Mesendoderm (in vitro differentiated cells): ENCODE measurements around the gene LPGAT1.

Experiments
- DNase-seq: peaks from one replicate; pipeline ENCODE4 v3.0.0; 2013
- H2AK5ac ChIP-seq: 2 replicates; pipeline ENCODE4 v1.6.1; 2013; ENCODE audit warnings: low read length, inconsistent platforms
- H2BK120ac ChIP-seq: 2 replicates; pipeline ENCODE4 v1.6.1; 2013; ENCODE audit warnings: low read depth, mild to moderate bottlenecking, low read length, moderate library complexity, mixed read lengths
- H2BK15ac ChIP-seq: replicated peaks from 2 replicates; pipeline ENCODE4 v1.6.1; 2013; ENCODE audit warnings: low read depth, mild to moderate bottlenecking, moderate library complexity
- H2BK5ac ChIP-seq: 2 replicates; pipeline ENCODE4 v1.6.1; 2013; ENCODE audit warnings: low read length, inconsistent platforms
- H3K18ac ChIP-seq: 2 replicates; pipeline ENCODE4 v1.6.1; 2013; ENCODE audit warnings: mild to moderate bottlenecking, low read length, mixed read lengths
- H3K23ac ChIP-seq: one replicate; pipeline ENCODE4 v1.6.1; 2013; ENCODE audit warnings: low read length
- H3K27ac ChIP-seq: 2 replicates; pipeline ENCODE4 v1.5.1; 2013; ENCODE audit warnings: low read depth, mild to moderate bottlenecking, inconsistent platforms, low read length, moderate library complexity
- H3K27me3 ChIP-seq: 2 replicates; pipeline ENCODE4 v1.6.1; 2013; ENCODE audit warnings: low read length, control low read depth, mild to moderate bottlenecking, inconsistent platforms; ENCODE audit not compliant: insufficient read depth, poor library complexity
- H3K36me3 ChIP-seq: 2 replicates; pipeline ENCODE4 v1.6.1; 2013; ENCODE audit warnings: low read length, inconsistent platforms; ENCODE audit not compliant: control insufficient read depth, insufficient read depth
- H3K4ac ChIP-seq: one replicate; pipeline ENCODE4 v1.6.1; 2013; ENCODE audit warnings: low read depth, mild to moderate bottlenecking, low read length, moderate library complexity
- H3K4me1 ChIP-seq: 2 replicates; pipeline ENCODE4 v1.6.1; 2013; ENCODE audit warnings: low read depth, low read length, inconsistent platforms; ENCODE audit not compliant: control insufficient read depth
- H3K4me2 ChIP-seq: 2 replicates; pipeline ENCODE4 v1.6.1; 2013; ENCODE audit warnings: low read length
- H3K4me3 ChIP-seq: 2 replicates; pipeline ENCODE4 v1.5.1; 2013; ENCODE audit warnings: mild to moderate bottlenecking, low read length
- H3K56ac ChIP-seq: one replicate; pipeline ENCODE4 v1.6.1; 2013; ENCODE audit warnings: low read length
- H3K79me1 ChIP-seq: 2 replicates; pipeline ENCODE4 v1.6.1; 2013; ENCODE audit warnings: low read length, inconsistent platforms
- H3K79me2 ChIP-seq: 2 replicates; pipeline ENCODE4 v1.6.1; 2013; ENCODE audit warnings: mild to moderate bottlenecking, low read length; ENCODE audit not compliant: control insufficient read depth, insufficient read depth
- H3K9ac ChIP-seq: 2 replicates; pipeline ENCODE4 v1.6.1; 2013; ENCODE audit warnings: low read length, inconsistent platforms
- H4K5ac ChIP-seq: one replicate; pipeline ENCODE4 v1.6.1; 2013; ENCODE audit warnings: low read length
- H4K8ac ChIP-seq: one replicate; pipeline ENCODE4 v1.6.1; 2013; ENCODE audit warnings: low read depth, mild to moderate bottlenecking, control low read depth, low read length, moderate library complexity
- WGBS: extraction: QIAGEN DNeasy Blood & Tissue Kit; methylation state at CpG from one replicate; pipeline ENCODE4 v1.1.7; 2013; ENCODE audit warnings: low lambda C conversion rate, missing lambda C conversion rate; ENCODE audit not compliant: insufficient coverage; ENCODE audit errors: extremely low coverage; 5-methylcytosine and 5-hydroxymethylcytosine counted together

Gene LPGAT1

DNA sequence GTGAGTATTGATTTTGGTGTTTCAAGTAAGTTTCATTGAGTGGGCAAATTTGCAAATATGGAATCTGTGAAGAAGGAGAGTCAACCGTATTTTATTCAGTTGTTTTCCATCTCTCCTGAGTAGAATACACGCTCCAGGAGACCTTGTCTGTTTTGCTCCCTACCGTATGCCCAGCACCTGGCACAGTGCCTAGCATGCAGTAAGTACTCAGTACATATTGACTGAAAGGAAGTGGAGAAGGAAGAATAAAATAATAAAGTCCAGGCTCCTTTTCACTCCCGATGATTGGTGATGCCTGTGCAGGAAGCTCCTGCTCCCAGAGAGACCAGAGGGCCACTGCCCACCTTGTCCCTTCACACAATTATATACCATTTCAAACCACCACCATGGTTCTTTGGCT lies 95.8 kb downstream of the LPGAT1 start:
- H2BK15ac ChIP-seq = no peak overlapping the region
- peaks cover 4% of the 10 kb centered on the region for H3K4me1 ChIP-seq
- H2AK5ac ChIP-seq = no peak overlapping the region
- H3K18ac ChIP-seq = no peak overlapping the region
- no peak overlapping the region for H3K4me3 ChIP-seq
- no peak overlapping the region for H4K5ac ChIP-seq
- H3K9ac ChIP-seq = no peak overlapping the region
- no peaks in the 10 kb centered on the region for H3K36me3 ChIP-seq
- WGBS = no CpG with 5 or more reads among the region's 4 CpGs
- no peak overlapping the region for H3K4ac ChIP-seq
- H2BK5ac ChIP-seq = no peak overlapping the region
- DNase-seq = no peak
- H2BK120ac ChIP-seq = no peak overlapping the region
- no peaks in the 10 kb centered on the region for H3K79me2 ChIP-seq
- no peak overlapping the region for H3K23ac ChIP-seq
- H3K27ac ChIP-seq = no peak overlapping the region
- no peak overlapping the region for H3K4me2 ChIP-seq
- H3K79me1 ChIP-seq = no peaks in the 10 kb centered on the region
- no peaks in the 10 kb centered on the region for H3K27me3 ChIP-seq
- H3K56ac ChIP-seq = no peak overlapping the region
- no peak overlapping the region for H4K8ac ChIP-seq

DNA sequence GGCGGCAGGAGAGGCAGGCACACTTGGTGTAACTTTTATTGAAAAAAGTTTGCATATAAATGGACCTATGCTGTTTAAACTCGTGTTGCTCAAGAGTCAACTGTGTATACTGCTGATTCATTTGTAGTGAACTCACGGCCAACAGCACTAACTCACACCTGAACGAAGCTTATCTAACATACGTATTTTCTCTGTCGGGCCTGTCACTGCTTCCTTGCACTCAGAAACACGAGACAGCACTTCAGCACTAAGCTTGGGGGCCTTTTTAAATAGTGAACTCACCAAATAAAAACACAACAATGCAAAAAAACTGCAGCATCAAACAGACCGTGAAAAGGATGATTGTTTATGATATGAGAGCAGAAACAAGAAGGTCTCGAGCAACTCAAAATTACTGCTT lies 96.2 kb downstream of the LPGAT1 start:
- WGBS = no CpG with 5 or more reads among the region's 9 CpGs
- H3K18ac ChIP-seq = no peak overlapping the region

DNA sequence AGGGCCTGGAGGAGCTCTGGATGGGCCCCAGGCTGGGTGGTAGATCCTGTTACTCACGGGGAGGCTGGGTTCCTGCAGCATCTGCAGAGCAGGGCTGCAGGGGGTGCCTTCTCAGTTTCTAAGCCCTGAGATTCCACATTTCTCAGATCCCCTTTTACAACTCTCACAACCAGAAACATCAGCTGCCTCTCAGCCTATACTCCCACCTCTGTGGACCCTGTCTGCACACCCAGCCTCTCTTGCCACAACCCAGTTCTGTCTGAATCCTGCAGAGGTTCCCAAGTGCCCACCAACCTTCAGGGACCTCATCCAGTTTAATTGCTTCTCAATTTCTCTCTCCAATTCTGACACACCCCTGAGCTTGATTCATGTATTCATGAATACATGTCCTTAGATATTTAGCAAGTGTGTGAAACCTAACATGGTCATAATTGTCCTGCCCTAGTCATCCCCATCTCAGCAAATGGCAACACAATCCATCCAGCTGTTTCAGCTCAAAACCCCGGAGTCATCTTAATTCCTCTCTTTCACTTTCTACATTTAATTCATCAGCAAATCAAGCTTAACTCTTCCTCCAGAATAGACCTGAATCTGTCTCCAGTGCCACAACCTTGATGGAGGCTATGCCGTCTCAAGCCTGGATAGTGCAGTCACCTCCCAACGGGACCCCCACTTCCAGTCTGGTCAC lies 98.1 kb downstream of the LPGAT1 start:
- Histone ChIP-seq H4K8ac (no peak overlapping the region), H2BK5ac (no peak overlapping the region), H3K36me3 (no peaks in the 10 kb centered on the region), H3K4me3 (no peak overlapping the region), H3K18ac (no peak overlapping the region), H3K79me2 (no peaks in the 10 kb centered on the region), H2BK120ac (no peak overlapping the region), H3K23ac (no peak overlapping the region), H2BK15ac (no peak overlapping the region), H3K27me3 (no peaks in the 10 kb centered on the region), H4K5ac (no peak overlapping the region), H3K9ac (no peak overlapping the region), H3K79me1 (no peaks in the 10 kb centered on the region), H3K56ac (no peak overlapping the region), H3K4ac (no peak overlapping the region), H2AK5ac (no peak overlapping the region), H3K4me1 (peaks cover 4% of the 10 kb centered on the region), H3K4me2 (no peak overlapping the region), H3K27ac (no peak overlapping the region)
- DNase-seq = no peak
- no CpG with 5 or more reads among the region's 4 CpGs for WGBS

More for the DNA sequence above, 96.2 kb downstream of the LPGAT1 start:
- no peak overlapping the region for H3K9ac ChIP-seq
- no peaks in the 10 kb centered on the region for H3K79me2 ChIP-seq
- H3K4me1 ChIP-seq = peaks cover 4% of the 10 kb centered on the region
- no peak overlapping the region for H2BK15ac ChIP-seq
- H3K27me3 ChIP-seq = no peaks in the 10 kb centered on the region
- H3K4me3 ChIP-seq = no peak overlapping the region
- H2AK5ac ChIP-seq = no peak overlapping the region
- H3K79me1 ChIP-seq = no peaks in the 10 kb centered on the region
- no peaks in the 10 kb centered on the region for H3K36me3 ChIP-seq
- H3K23ac ChIP-seq = no peak overlapping the region
- H3K4ac ChIP-seq = no peak overlapping the region
- H2BK5ac ChIP-seq = no peak overlapping the region
- no peak overlapping the region for H4K5ac ChIP-seq
- no peak overlapping the region for H3K4me2 ChIP-seq
- H3K56ac ChIP-seq = no peak overlapping the region
- no peak overlapping the region for H2BK120ac ChIP-seq
- H3K27ac ChIP-seq = no peak overlapping the region
- no peak overlapping the region for H4K8ac ChIP-seq
- no peak for DNase-seq

DNA sequence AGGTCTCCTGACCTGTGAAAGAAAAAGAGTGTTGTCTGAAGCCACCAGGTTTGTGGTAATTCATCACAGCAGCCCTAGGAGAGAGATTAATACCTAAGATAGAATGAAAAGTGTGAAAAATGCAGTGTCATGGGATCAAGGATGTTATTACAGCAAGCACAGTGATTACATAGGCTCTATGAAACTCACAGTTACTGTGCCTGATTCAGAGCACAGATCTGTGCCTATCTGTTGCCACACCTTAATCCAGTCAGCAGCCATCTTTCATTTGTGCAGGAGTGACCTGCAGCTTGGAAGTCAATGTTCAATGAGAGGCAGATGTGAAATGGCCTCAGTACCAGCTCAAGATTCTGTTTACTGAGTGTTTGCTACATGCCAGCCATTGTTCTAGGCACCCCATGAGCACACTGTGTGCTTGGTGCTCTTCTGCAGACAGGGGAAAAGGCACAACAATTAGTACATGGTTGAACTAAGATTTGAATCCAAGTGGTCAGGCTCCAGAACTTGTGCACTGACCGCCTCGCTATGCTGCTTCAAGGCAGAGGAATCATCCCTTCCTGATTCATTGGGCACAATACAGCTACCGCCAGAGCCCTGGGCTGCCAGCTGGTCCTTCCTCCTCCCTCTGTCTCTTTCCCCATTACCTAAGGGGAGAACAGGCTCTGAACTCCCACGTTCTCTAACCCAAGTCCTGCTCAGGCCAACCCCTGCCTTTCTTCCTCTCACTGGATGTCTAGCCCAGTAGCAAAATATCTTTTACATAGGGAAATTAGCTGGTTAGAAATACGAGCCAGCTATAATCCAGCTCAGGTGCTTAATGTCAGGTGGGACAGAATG lies 98.9 kb downstream of the LPGAT1 start:
- no CpG with 5 or more reads among the region's 5 CpGs for WGBS
- no peaks in the 10 kb centered on the region for H3K79me1 ChIP-seq
- H3K79me2 ChIP-seq = no peaks in the 10 kb centered on the region
- H3K4ac ChIP-seq = no peak overlapping the region
- no peaks in the 10 kb centered on the region for H3K36me3 ChIP-seq
- no peak for DNase-seq
- no peak overlapping the region for H2BK120ac ChIP-seq
- H3K27me3 ChIP-seq = no peaks in the 10 kb centered on the region
- no peak overlapping the region for H2AK5ac ChIP-seq
- no peak overlapping the region for H3K4me3 ChIP-seq
- no peak overlapping the region for H3K18ac ChIP-seq
- no peak overlapping the region for H3K56ac ChIP-seq
- no peak overlapping the region for H3K9ac ChIP-seq
- peaks cover 4% of the 10 kb centered on the region for H3K4me1 ChIP-seq
- no peak overlapping the region for H3K23ac ChIP-seq
- no peak overlapping the region for H3K4me2 ChIP-seq
- no peak overlapping the region for H2BK15ac ChIP-seq
- no peak overlapping the region for H4K8ac ChIP-seq
- no peak overlapping the region for H3K27ac ChIP-seq
- no peak overlapping the region for H4K5ac ChIP-seq
- H2BK5ac ChIP-seq = no peak overlapping the region

DNA sequence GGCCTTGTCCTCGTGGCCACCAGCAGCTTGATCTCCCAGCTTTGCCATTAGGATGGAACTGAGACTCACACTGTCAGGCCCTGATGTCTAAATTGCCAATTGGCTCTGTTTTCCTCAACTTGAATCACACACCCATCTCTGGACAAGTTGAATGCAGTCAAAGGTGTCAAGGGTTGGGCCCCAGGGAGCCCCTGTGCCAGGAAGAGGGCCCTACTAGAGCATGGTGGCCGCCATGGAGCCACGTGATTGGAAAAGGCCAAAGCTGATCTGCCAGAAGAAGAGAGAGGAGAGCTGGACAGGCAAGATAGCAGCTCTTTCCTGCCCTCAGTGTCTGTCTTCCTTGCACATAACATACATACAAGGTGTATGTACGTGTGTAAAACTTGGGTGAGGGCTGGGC lies 100.2 kb downstream of the LPGAT1 start:
- Histone ChIP-seq H3K27ac (no peak overlapping the region), H2BK5ac (no peak overlapping the region), H3K79me2 (no peaks in the 10 kb centered on the region), H3K36me3 (no peaks in the 10 kb centered on the region), H3K79me1 (no peaks in the 10 kb centered on the region), H3K18ac (no peak overlapping the region), H3K4me2 (no peak overlapping the region), H3K27me3 (no peaks in the 10 kb centered on the region), H3K9ac (no peak overlapping the region), H3K4ac (no peak overlapping the region), H4K5ac (no peak overlapping the region), H2BK15ac (no peak overlapping the region), H4K8ac (no peak overlapping the region), H3K4me3 (no peak overlapping the region), H3K23ac (no peak overlapping the region), H3K56ac (no peak overlapping the region), H2AK5ac (no peak overlapping the region), H2BK120ac (no peak overlapping the region), H3K4me1 (peaks cover 3% of the 10 kb centered on the region)
- no peak for DNase-seq
- WGBS = no CpG with 5 or more reads among the region's 4 CpGs
